Fibroblast of pulmonary artery (primary cell): Measurements from ENCODE around the gene DLK1.

Source experiments
- DNase-seq: peaks from one replicate; pipeline ENCODE4 v3.0.0-alpha.2; 2010; ENCODE audit warnings: low read depth
- H3K4me3 ChIP-seq: replicated peaks from 2 replicates; pipeline ENCODE4 v1.5.1; 2011; ENCODE audit warnings: low read depth, mild to moderate bottlenecking, control low read depth, low read length, moderate library complexity
- TF ChIP-seq, protein P1 (sequence below): IDR thresholded peaks from 2 replicates; pipeline ENCODE4 v1.5.1; 2011; ENCODE audit warnings: mild to moderate bottlenecking, control low read depth, low read length, inconsistent platforms; ENCODE audit errors: missing control alignments

The DLK1 gene

DNA sequence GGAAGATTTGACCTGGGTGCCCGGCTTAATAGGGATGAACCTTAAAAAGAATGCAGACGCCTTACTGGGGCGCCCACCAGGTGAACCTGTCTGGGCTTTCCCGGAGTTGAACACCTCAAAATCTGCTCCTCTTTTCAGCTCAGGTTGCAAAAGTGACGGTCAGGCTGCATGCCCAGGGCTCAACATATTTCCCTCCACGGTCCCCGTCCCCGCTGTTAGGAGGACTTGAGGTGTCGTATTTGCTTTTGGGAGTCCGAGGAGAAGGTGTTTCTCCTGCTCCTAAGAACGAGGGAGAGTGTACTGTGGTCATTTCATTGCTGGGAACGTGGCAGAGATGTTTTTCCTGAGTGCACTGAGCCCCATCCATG is 1.2 kb downstream of the DLK1 start:
- H3K4me3 ChIP-seq: no peak overlapping the region
- TF ChIP-seq, protein P1, sequence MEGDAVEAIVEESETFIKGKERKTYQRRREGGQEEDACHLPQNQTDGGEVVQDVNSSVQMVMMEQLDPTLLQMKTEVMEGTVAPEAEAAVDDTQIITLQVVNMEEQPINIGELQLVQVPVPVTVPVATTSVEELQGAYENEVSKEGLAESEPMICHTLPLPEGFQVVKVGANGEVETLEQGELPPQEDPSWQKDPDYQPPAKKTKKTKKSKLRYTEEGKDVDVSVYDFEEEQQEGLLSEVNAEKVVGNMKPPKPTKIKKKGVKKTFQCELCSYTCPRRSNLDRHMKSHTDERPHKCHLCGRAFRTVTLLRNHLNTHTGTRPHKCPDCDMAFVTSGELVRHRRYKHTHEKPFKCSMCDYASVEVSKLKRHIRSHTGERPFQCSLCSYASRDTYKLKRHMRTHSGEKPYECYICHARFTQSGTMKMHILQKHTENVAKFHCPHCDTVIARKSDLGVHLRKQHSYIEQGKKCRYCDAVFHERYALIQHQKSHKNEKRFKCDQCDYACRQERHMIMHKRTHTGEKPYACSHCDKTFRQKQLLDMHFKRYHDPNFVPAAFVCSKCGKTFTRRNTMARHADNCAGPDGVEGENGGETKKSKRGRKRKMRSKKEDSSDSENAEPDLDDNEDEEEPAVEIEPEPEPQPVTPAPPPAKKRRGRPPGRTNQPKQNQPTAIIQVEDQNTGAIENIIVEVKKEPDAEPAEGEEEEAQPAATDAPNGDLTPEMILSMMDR: no peak
- no peak for DNase-seq

DNA sequence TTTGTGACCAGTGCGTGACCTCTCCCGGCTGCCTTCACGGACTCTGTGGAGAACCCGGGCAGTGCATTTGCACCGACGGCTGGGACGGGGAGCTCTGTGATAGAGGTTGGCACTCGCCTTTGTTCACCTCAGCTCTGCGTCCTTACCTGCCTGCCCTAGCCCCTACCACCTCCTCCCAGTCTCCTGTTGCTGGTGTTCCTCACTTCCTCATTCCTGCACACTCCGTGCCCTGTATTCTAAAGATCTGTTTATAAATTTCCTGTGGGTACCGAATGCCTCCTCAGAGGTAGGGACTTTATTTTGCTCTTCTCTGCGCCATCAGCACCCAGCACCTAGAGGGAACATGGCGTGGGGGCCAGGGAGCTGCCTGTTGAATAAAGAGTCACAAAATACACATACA is 2.3 kb downstream of the DLK1 start:
- DNase-seq: no peak
- TF ChIP-seq, protein P1: no peak

DNA sequence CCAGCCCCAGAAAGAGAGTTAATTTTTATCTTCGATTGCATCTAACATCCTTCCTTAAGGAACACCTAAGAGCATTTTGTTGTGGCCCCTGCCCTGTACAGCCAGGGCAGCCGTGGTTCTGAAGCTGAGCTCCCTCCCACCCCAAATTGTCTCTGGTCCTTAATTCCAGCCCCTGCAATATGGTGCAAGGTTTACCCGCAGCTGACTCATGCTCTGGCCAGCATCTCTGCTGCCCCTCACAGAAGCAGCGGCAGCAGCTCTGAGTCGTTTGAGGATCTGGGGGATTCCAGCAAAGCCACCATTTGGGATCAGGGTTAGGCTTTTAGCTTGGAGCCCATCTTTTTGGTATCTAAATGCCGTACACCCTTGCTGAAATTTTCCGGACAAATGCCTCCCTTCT is 3.3 kb downstream of the DLK1 start:
- TF ChIP-seq, protein P1: no peak
- no peak overlapping the region for H3K4me3 ChIP-seq
- DNase-seq: no peak

More for the DNA sequence above, 2.3 kb downstream of the DLK1 start:
- no peak overlapping the region for H3K4me3 ChIP-seq

DNA sequence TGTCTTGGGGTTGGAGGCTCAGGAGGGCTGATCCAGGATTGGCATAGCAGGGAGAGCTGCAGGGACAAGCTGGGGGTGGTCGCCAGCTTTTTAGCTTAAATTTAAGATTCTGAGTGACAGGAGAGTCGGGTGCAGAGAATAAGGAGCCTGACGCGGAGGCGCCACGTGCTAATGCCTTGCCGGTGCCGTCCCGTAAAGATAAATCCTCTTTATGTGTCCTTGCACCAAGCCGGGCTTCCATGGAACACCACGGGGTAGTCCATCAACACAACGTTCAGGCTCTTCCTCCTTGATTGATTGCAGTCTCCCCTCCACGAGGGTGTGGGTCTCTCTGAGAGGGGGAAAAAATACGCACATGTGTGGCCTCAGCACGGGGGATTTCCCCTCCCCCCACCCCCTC is 3.9 kb downstream of the DLK1 start:
- no peak overlapping the region for H3K4me3 ChIP-seq
- TF ChIP-seq, protein P1: no peak
- no peak for DNase-seq

DNA sequence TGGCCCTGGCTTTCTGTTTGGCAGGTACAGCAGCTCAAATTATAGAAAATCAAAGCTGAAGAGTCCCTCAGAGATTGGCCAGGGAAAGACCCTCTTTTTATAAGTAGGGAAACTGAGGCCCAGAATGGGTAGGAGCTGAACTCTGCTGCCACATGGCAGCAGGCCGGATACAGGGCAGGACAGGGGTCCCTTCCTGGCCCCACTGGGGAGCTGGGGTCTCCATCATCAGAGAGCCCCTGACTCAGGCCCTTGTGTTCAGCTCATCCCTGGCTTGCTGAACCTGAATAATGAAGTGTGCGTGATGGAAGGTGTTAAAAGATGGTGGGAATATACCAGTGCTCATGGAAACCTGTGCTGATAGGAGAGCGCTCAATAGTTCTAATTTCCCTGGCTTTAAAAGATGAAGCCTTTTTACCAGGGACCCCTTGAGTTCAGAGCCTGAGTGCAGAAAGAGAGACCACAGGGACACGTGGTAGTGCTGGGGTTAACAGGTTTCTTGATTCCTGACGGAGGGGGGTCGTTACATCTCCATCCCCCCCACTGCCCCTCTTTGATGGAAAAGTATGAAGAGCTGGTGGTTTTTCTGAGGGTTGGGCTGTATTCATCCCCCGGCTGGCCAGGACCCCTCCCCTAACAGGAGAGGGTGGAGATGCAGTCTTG is 4.4 kb downstream of the DLK1 start:
- TF ChIP-seq, protein P1: no peak
- no peak for DNase-seq
- no peak overlapping the region for H3K4me3 ChIP-seq

DNA sequence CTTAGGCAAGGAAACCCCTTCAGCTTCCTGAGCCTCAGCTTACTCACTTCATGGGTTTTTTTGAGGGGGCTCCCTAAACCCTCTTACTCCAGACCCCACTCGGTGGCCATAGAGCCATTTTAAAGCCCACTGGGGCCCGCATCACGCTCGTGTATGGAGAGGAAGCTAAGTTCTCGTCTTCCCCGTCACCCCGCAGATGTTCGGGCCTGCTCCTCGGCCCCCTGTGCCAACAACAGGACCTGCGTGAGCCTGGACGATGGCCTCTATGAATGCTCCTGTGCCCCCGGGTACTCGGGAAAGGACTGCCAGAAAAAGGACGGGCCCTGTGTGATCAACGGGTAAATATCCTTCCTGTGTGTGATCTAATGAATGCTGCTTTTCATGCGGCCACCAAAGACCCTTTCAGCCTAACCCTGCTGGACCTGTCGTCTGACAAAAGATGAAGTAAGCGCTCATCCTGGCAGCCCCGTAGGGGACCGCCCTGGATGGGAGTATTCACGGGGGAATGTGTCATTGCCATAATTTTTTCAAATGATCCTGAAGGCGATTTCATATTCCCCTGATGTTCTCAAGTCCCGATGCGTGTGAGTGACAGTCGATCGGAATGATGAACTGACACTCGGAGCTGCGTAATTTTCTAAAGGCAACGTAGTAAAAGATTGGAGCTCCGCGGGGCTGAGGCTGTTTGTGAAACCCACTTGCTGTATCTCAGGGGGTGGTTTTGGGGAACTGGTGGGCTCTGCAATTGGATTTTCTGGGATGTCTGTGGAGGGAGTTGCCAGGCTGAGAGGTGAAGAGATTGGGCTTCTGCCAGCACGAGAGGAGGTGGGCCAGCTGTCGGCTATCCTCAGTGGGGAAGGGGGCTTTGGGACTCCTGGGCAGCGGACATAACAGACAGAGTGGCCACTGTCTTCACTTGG is 5.4 kb downstream of the DLK1 start:
- TF ChIP-seq, protein P1: no peak
- DNase-seq: no peak
- no peak overlapping the region for H3K4me3 ChIP-seq
